Cardiac fibroblast (primary cell): ENCODE data around the gene CETN1.

Experiments
- DNase-seq, 2 donors: peaks; one replicate each; pipeline versions ENCODE4 v3.0.0 to v3.0.0-alpha.2; 2010; ENCODE audit warnings: low read depth in 2 of 2
- H3K4me3 ChIP-seq, 2 donors: replicated peaks in 1 of 2; 1 replicate in 1 of 2; 2 replicates in 1 of 2; pipeline ENCODE4 v1.5.1; 2011; ENCODE audit warnings: low read depth in 2 of 2, low read length in 2 of 2, mild to moderate bottlenecking in 2 of 2, moderate library complexity in 1 of 2
- CTCF ChIP-seq: IDR thresholded peaks from one replicate; pipeline ENCODE4 v1.5.1; 2011; ENCODE audit warnings: low read depth, mild to moderate bottlenecking, low read length, inconsistent platforms

Gene CETN1

DNA sequence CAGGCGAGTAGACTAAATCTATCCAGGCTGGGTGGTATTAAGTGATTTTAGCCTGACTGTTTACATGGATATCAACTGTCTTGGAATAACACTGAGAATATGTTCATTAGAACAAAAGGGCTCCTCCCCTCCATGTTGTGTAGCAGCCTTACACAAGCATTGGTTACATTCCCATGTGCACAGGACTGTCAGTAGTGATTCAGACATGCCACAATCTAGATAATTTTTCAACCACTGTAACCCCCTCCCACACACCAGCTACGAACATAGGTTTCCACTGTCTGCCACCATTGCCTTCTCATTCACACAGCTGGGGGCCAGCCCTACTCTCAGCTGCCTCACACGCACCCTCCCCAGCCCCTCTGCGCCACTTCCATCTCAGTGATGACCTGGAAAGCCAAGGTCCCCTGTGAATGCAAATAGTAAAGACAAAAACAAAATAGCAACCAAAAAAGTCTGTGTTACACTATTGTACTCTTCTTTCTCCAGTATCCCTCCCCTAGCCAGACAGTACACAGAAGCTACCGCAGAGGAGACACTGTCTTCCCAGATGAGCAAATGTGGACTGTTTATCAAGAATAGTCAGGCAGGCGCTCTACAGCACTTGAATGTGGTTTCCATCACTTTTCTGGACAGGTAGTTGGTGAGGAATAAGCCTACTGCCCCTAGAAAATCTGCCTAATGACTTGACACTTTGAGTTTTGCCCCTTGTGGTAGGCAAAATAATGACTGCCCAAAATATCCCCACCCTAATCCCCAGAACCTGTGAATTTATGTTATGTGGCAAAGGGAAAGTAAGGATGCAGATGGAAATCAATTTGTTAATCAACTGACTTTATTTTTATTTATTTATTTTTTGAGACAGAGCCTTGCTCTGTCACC is 49.3 kb downstream of the CETN1 start:
- DNase-seq: no peak
- TF ChIP-seq CTCF: no peak
- no peak overlapping the region for H3K4me3 ChIP-seq

DNA sequence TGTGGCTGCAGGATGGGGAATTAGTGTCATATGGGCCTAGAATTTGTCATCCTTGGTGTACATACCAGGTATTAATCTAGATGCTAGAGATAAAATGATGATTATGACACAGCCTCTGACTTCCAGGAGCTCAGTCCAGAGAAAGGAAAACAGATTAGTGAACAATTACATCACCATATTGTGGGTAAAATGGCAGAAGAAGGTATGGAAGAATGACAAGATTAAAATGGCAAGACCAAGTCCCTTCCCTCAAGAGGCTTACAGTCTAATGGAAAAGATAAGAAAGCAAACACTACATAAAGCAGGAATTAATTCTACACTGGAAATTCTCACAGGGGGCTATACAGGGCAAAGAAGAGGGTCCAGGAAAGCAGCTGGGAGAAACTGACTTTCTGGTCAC is 51.4 kb downstream of the CETN1 start:
- no peak for DNase-seq

More for the DNA sequence above, 51.4 kb downstream of the CETN1 start:
- TF ChIP-seq CTCF: no peak
- H3K4me3 ChIP-seq: no peak overlapping the region
